Neural cell (in vitro differentiated cells): Measurements from ENCODE around the gene NTMT1. TPM values are rescaled to one million over a fixed set of nuclear protein-coding genes. Genes with fewer than 3 reads are reported as not detected.

Experiments used
- H2AFZ ChIP-seq: fragments of 200-600, 300-800 bp; sonication (generic), shearing (Covaris generic); 2 replicates; pipeline ENCODE4 v1.6.0; 2014; ENCODE audit warnings: low read depth, mild to moderate bottlenecking, antibody characterized with exemption, low read length, moderate library complexity
- H3F3A ChIP-seq: fragments of 200-600 bp; shearing (Covaris generic); 2 replicates; pipeline ENCODE4 v1.6.1; 2016; ENCODE audit warnings: mild to moderate bottlenecking, moderate library complexity, mixed read lengths, antibody characterized with exemption, low read length; ENCODE audit not compliant: insufficient read depth, poor library complexity, severe bottlenecking
- H3K27ac ChIP-seq: fragments of 200-600, 300-800 bp; sonication (generic), shearing (Covaris generic); 2 replicates; pipeline ENCODE4 v1.5.1; 2014; ENCODE audit warnings: mild to moderate bottlenecking, low read length, moderate library complexity
- H3K27me3 ChIP-seq: fragments of 300-800, 200-600 bp; sonication (generic), shearing (Covaris generic); 2 replicates; pipeline ENCODE4 v1.6.0; 2014; ENCODE audit warnings: mild to moderate bottlenecking, low read depth, low read length, moderate library complexity; ENCODE audit not compliant: insufficient read depth
- H3K36me3 ChIP-seq: fragments of 300-800, 200-600 bp; sonication (generic), shearing (Covaris generic); 2 replicates; pipeline ENCODE4 v1.5.1; 2014; ENCODE audit warnings: mild to moderate bottlenecking, antibody characterized with exemption, low read length, moderate library complexity; ENCODE audit not compliant: insufficient read depth
- H3K4me2 ChIP-seq: fragments of 300-800, 200-600 bp; sonication (generic), shearing (Covaris generic); 2 replicates; pipeline ENCODE4 v1.6.0; 2014; ENCODE audit warnings: mild to moderate bottlenecking, low read length
- H3K4me3 ChIP-seq: fragments of 300-800, 200-600 bp; sonication (generic), shearing (Covaris generic); 2 replicates; pipeline ENCODE4 v1.5.1; 2014; ENCODE audit warnings: mild to moderate bottlenecking, low read length, moderate library complexity
- H3K79me2 ChIP-seq: fragments of 200-600 bp; shearing (Covaris generic); replicated peaks from 2 replicates; pipeline ENCODE4 v1.6.0; 2014; ENCODE audit warnings: mild to moderate bottlenecking, low read length, moderate library complexity; ENCODE audit not compliant: insufficient read depth
- H3K9ac ChIP-seq: fragments of 300-800, 200-600 bp; sonication (generic), shearing (Covaris generic); 2 replicates; pipeline ENCODE4 v1.6.1; 2016; ENCODE audit warnings: mild to moderate bottlenecking, low read length, mixed read lengths
- H3K9me2 ChIP-seq: fragments of 200-600 bp; shearing (Covaris generic); 2 replicates; pipeline ENCODE4 v1.6.1; 2016; ENCODE audit warnings: mild to moderate bottlenecking, low read length, mixed read lengths; ENCODE audit not compliant: insufficient read depth
- H3K9me3 ChIP-seq: fragments of 200-600, 300-800 bp; sonication (generic), shearing (Covaris generic); 2 replicates; pipeline ENCODE4 v1.6.1; 2016; ENCODE audit warnings: mild to moderate bottlenecking, mixed run types, low read length, moderate library complexity, mixed read lengths
- H4K20me1 ChIP-seq: fragments of 200-600 bp; shearing (Covaris generic); 2 replicates; pipeline ENCODE4 v1.6.1; 2016; ENCODE audit warnings: mild to moderate bottlenecking, mixed run types; ENCODE audit not compliant: insufficient read depth
- CTCF ChIP-seq: fragments of 450-650 bp; IDR thresholded peaks from 2 replicates; pipeline ENCODE4 v1.5.1; 2014; ENCODE audit warnings: antibody characterized with exemption, mild to moderate bottlenecking, moderate library complexity; ENCODE audit not compliant: poor library complexity, severe bottlenecking
- EP300 ChIP-seq: fragments of 450-650 bp; conservative IDR thresholded peaks from 2 replicates; pipeline ENCODE4 v1.6.1; 2014; ENCODE audit warnings: antibody characterized with exemption, mild to moderate bottlenecking, moderate library complexity; ENCODE audit not compliant: poor library complexity, severe bottlenecking
- EZH2 ChIP-seq: fragments of 200-600, 300-800 bp; shearing (Covaris generic), sonication (generic); IDR thresholded peaks from 2 replicates; pipeline ENCODE4 v1.6.1; 2014; ENCODE audit warnings: antibody characterized with exemption, low read length, borderline replicate concordance, mild to moderate bottlenecking; ENCODE audit not compliant: insufficient read depth, poor library complexity, severe bottlenecking
- MXI1 ChIP-seq: fragments of 450-650 bp; conservative IDR thresholded peaks from 2 replicates; pipeline ENCODE4 v1.6.1; 2014; ENCODE audit warnings: antibody characterized with exemption, mild to moderate bottlenecking; ENCODE audit not compliant: poor library complexity, severe bottlenecking
- POLR2AphosphoS5 ChIP-seq: IDR thresholded peaks from 2 replicates; pipeline ENCODE4 v1.6.1; 2012
- RAD21 ChIP-seq: fragments of 450-650 bp; conservative IDR thresholded peaks from 2 replicates; pipeline ENCODE4 v1.6.1; 2014; ENCODE audit warnings: antibody characterized with exemption, mild to moderate bottlenecking, moderate library complexity
- SMC3 ChIP-seq: fragments of 450-650 bp; conservative IDR thresholded peaks from 2 replicates; pipeline ENCODE4 v1.6.1; 2014; ENCODE audit warnings: antibody characterized with exemption, mild to moderate bottlenecking, moderate library complexity; ENCODE audit not compliant: poor library complexity
- TAF1 ChIP-seq: IDR thresholded peaks from 2 replicates; pipeline ENCODE4 v1.6.1; 2012; ENCODE audit warnings: low read depth
- polyA plus RNA-seq: library from polyadenylated mRNA; depleted of rRNA; stranded (reverse); fragments of >200 nt; gene quantifications from 2 replicates; pipeline ENCODE4 v1.2.3, GENCODE V29; 2014
- TF ChIP-seq, protein P1 (sequence below): IDR thresholded peaks from 2 replicates; pipeline ENCODE4 v1.6.1; 2012; ENCODE audit warnings: borderline replicate concordance

Gene NTMT1
- polyA plus RNA-seq, 1 donor from 2014 or later, result 35.9 TPM

- H3K4me2 ChIP-seq, result no peak overlapping the region
Observed at GRCh38 chr9:129595903-129596540, 29.9 kb upstream of the NTMT1 start.

DNA sequence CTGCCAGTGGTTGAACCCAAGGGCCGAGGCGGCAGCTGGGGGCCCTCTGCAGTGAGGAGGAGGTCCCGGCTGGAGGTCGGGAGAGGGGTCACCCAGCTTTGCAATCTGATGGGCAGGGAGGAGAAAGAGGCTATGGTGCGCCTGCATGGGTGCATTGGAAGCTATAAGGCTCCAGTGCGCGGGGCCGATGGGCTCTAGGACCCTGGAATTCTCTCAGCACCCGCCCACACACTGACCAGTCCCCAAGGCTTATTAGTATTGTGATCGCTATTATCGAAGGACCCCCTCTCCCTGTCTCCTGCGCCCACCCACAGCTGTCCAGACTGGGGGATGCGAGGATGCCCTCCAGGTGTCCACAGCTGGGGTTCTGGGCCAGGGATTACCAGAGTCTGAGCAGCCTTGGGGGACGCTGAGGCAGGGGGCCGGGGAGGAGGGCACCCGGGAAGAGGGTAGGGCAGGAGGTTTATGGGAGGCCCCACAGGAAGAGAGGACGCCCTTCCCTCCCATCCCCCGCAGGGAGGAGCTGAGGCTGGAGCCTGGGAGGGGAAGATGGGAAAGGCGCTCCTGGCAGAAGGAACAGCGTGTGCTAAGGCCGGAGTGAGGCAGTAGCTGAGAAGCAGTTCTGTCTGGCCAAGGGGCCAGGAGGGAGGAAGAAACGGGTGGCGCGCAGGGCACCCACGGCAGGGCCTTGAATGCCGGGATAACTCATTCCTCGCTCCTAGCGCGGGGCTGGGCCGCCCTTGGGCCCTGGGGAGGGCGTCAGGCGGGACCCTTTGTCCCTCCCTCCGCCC, 29.2 kb upstream of the NTMT1 start:
- no peak overlapping the region for H2AFZ ChIP-seq
- no peaks in the 10 kb centered on the region for H4K20me1 ChIP-seq
- TF ChIP-seq EZH2 (no peak), MXI1 (no peak), SMC3 (no peak), EP300 (no peak), POLR2AphosphoS5 (no peak), RAD21 (no peak), TAF1 (no peak), CTCF (no peak)

More at GRCh38 chr9:129595903-129596540, 29.9 kb upstream of the NTMT1 start:
- Histone ChIP-seq H3K4me3 (no peak overlapping the region), H3K9ac (no peak overlapping the region), H3K79me2 (no peaks in the 10 kb centered on the region), H3K27me3 (peaks cover 22% of the 10 kb centered on the region), H3K9me3 (no peaks in the 10 kb centered on the region), H2AFZ (no peak overlapping the region), H3K36me3 (no peaks in the 10 kb centered on the region), H3K27ac (no peak overlapping the region), H3F3A (no peaks in the 10 kb centered on the region), H4K20me1 (no peaks in the 10 kb centered on the region), H3K9me2 (no peaks in the 10 kb centered on the region)
- TF ChIP-seq TAF1 (no peak), POLR2AphosphoS5 (no peak), CTCF (no peak), MXI1 (no peak), SMC3 (no peak), EP300 (no peak), RAD21 (no peak), EZH2 (no peak)
- TF ChIP-seq, protein P1, sequence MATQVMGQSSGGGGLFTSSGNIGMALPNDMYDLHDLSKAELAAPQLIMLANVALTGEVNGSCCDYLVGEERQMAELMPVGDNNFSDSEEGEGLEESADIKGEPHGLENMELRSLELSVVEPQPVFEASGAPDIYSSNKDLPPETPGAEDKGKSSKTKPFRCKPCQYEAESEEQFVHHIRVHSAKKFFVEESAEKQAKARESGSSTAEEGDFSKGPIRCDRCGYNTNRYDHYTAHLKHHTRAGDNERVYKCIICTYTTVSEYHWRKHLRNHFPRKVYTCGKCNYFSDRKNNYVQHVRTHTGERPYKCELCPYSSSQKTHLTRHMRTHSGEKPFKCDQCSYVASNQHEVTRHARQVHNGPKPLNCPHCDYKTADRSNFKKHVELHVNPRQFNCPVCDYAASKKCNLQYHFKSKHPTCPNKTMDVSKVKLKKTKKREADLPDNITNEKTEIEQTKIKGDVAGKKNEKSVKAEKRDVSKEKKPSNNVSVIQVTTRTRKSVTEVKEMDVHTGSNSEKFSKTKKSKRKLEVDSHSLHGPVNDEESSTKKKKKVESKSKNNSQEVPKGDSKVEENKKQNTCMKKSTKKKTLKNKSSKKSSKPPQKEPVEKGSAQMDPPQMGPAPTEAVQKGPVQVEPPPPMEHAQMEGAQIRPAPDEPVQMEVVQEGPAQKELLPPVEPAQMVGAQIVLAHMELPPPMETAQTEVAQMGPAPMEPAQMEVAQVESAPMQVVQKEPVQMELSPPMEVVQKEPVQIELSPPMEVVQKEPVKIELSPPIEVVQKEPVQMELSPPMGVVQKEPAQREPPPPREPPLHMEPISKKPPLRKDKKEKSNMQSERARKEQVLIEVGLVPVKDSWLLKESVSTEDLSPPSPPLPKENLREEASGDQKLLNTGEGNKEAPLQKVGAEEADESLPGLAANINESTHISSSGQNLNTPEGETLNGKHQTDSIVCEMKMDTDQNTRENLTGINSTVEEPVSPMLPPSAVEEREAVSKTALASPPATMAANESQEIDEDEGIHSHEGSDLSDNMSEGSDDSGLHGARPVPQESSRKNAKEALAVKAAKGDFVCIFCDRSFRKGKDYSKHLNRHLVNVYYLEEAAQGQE, result no peak

More for the DNA sequence above, 29.2 kb upstream of the NTMT1 start:
- Histone ChIP-seq H3K27ac (no peak overlapping the region), H3K9me2 (no peaks in the 10 kb centered on the region), H3K9ac (no peak overlapping the region), H3K4me2 (no peak overlapping the region), H3K79me2 (no peaks in the 10 kb centered on the region), H3K4me3 (peak overlapping the region; percentile 23), H3F3A (no peaks in the 10 kb centered on the region), H3K9me3 (no peaks in the 10 kb centered on the region), H3K27me3 (peaks cover 22% of the 10 kb centered on the region), H3K36me3 (no peaks in the 10 kb centered on the region)
